Neural progenitor cell (in vitro differentiated cells): ENCODE measurements around the gene NDUFB4. TPM values are rescaled to one million over a fixed set of nuclear protein-coding genes. Genes with fewer than 3 reads are reported as not detected.

Source experiments
- DNase-seq: peaks from one replicate; pipeline ENCODE4 v3.0.0-alpha.2; 2016; ENCODE audit warnings: low spot score
- H2AFZ ChIP-seq: fragments of 200-600 bp; sonication (generic); replicated peaks from 2 replicates; pipeline ENCODE4 v1.6.1; 2016; ENCODE audit warnings: antibody characterized with exemption
- H3F3A ChIP-seq: fragments of 200-600 bp; sonication (generic); 2 replicates; pipeline ENCODE4 v1.6.1; 2016; ENCODE audit warnings: antibody characterized with exemption, low read depth
- H3K27ac ChIP-seq: fragments of 200-600 bp; sonication (generic); 2 replicates; pipeline ENCODE4 v1.5.1; 2016; ENCODE audit warnings: mild to moderate bottlenecking
- H3K27me3 ChIP-seq: fragments of 200-600 bp; sonication (generic); 2 replicates; pipeline ENCODE4 v1.6.1; 2016; ENCODE audit warnings: mild to moderate bottlenecking, moderate library complexity
- H3K36me3 ChIP-seq: fragments of 200-600 bp; sonication (generic); 2 replicates; pipeline ENCODE4 v1.5.1; 2016
- H3K4me1 ChIP-seq: fragments of 200-600 bp; sonication (generic); 2 replicates; pipeline ENCODE4 v1.6.1; 2016; ENCODE audit warnings: mixed run types
- H3K4me2 ChIP-seq: fragments of 200-600 bp; sonication (generic); 2 replicates; pipeline ENCODE4 v1.6.1; 2016
- H3K4me3 ChIP-seq: fragments of 200-600 bp; sonication (generic); 2 replicates; pipeline ENCODE4 v1.5.1; 2016
- H3K79me2 ChIP-seq: fragments of 200-600 bp; sonication (generic); 2 replicates; pipeline ENCODE4 v1.6.1; 2016; ENCODE audit warnings: low read depth
- H3K9ac ChIP-seq: fragments of 200-600 bp; sonication (generic); 2 replicates; pipeline ENCODE4 v1.6.1; 2016
- H3K9me3 ChIP-seq: fragments of 200-600 bp; sonication (generic); 2 replicates; pipeline ENCODE4 v1.5.1; 2016; ENCODE audit warnings: low read depth
- H4K20me1 ChIP-seq: fragments of 200-600 bp; sonication (generic); 2 replicates; pipeline ENCODE4 v1.6.1; 2016; ENCODE audit warnings: low read depth
- H3K27ac Mint-ChIP-seq: 3 replicates; pipeline ENCODE4 v1.8.0; 2021; ENCODE audit warnings: mixed read lengths
- H3K27me3 Mint-ChIP-seq: 2 replicates; pipeline ENCODE4 v1.8.0; 2022; ENCODE audit warnings: low read depth, mild to moderate bottlenecking, inconsistent platforms, moderate library complexity, mixed read lengths; ENCODE audit not compliant: insufficient read depth
- H3K36me3 Mint-ChIP-seq: 3 replicates; pipeline ENCODE4 v1.8.0; 2021; ENCODE audit warnings: mixed read lengths
- H3K4me1 Mint-ChIP-seq: 3 replicates; pipeline ENCODE4 v1.8.0; 2021; ENCODE audit warnings: mixed read lengths
- H3K4me3 Mint-ChIP-seq: 3 replicates; pipeline ENCODE4 v1.8.0; 2021; ENCODE audit warnings: mild to moderate bottlenecking, moderate library complexity, mixed read lengths
- H3K9me3 Mint-ChIP-seq: 3 replicates; pipeline ENCODE4 v1.8.0; 2020; ENCODE audit warnings: mixed read lengths
- EZH2 ChIP-seq: fragments of 200-600 bp; sonication (generic); IDR thresholded peaks from 2 replicates; pipeline ENCODE4 v1.6.1; 2017; ENCODE audit warnings: antibody characterized with exemption, mild to moderate bottlenecking, moderate library complexity
- EZH2phosphoT487 ChIP-seq: fragments of 200-600 bp; sonication (generic); IDR thresholded peaks from 2 replicates; pipeline ENCODE4 v1.6.1; 2017; ENCODE audit warnings: antibody characterized with exemption
- total RNA-seq: library from RNA; depleted of rRNA; stranded (reverse); fragments of >200 nt; gene quantifications from 2 replicates; pipeline ENCODE4 v1.2.3, GENCODE V29; 2015; ENCODE audit warnings: low replicate concordance
- TF ChIP-seq, protein P1 (sequence below): fragments of 200-600 bp; sonication (generic); IDR thresholded peaks from 2 replicates; pipeline ENCODE4 v1.5.1; 2017; ENCODE audit warnings: antibody characterized with exemption, mild to moderate bottlenecking

NDUFB4 gene
- total RNA-seq, 1 donor from 2014 or later = 132 TPM

DNA sequence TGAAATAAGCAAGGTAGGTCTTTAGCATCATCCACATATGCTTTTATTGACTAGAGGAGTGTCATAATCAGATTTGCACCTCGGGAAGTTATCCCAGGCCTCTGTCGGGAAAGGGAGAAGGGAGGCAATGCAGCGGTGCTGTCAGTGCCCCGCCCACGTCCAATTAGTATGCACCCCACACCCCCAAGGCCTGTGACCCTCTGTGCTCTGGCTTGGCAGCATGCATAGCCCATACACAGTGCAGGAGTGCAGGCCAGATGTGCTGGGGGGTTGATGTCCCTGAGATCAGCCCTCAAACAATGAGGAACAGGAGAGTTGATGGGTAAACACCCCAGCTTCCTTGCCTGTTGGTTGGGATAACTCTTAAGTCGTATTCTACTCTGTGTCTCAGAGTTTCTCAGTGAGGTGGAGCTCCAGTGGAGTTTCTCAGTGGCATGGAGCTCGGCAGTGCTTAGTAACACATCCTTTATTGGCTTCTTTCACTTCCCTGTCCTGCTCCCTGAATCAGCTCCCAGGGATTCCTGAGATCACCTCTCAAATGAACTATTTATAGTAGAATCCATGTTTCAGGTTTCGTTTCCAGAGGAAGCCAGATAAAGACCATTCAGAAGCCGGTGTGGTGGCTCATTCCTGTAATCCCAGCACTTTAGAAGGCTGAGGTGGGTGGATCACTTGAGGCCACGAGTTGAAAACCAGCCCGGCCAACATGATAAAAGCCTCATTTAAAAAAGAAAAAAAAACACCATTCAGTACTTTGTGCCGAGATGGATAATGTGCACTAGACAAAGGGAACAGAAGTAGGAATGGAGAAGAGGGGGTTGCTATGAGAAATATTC, 26.7 kb upstream of the NDUFB4 start:
- H4K20me1 ChIP-seq = no peaks in the 10 kb centered on the region
- DNase-seq = no peak
- Mint-ChIP-seq H3K27ac (peak overlapping the region; percentile 87), H3K4me3 (no peak overlapping the region), H3K36me3 (no peaks in the 10 kb centered on the region), H3K27me3 (peaks cover 4% of the 10 kb centered on the region), H3K9me3 (peaks cover 16% of the 10 kb centered on the region), H3K4me1 (peaks cover 38% of the 10 kb centered on the region)
- no peak overlapping the region for H3K9ac ChIP-seq
- H2AFZ ChIP-seq = peak overlapping the region; percentile 83
- peaks cover 21% of the 10 kb centered on the region for H3F3A ChIP-seq
- H3K4me1 ChIP-seq = peaks cover 24% of the 10 kb centered on the region
- H3K27me3 ChIP-seq = no peaks in the 10 kb centered on the region
- H3K27ac ChIP-seq = no peak overlapping the region
- no peak overlapping the region for H3K4me3 ChIP-seq
- H3K9me3 ChIP-seq = no peaks in the 10 kb centered on the region
- H3K79me2 ChIP-seq = no peaks in the 10 kb centered on the region
- H3K36me3 ChIP-seq = no peaks in the 10 kb centered on the region
- TF ChIP-seq, protein P1, sequence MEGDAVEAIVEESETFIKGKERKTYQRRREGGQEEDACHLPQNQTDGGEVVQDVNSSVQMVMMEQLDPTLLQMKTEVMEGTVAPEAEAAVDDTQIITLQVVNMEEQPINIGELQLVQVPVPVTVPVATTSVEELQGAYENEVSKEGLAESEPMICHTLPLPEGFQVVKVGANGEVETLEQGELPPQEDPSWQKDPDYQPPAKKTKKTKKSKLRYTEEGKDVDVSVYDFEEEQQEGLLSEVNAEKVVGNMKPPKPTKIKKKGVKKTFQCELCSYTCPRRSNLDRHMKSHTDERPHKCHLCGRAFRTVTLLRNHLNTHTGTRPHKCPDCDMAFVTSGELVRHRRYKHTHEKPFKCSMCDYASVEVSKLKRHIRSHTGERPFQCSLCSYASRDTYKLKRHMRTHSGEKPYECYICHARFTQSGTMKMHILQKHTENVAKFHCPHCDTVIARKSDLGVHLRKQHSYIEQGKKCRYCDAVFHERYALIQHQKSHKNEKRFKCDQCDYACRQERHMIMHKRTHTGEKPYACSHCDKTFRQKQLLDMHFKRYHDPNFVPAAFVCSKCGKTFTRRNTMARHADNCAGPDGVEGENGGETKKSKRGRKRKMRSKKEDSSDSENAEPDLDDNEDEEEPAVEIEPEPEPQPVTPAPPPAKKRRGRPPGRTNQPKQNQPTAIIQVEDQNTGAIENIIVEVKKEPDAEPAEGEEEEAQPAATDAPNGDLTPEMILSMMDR = no peak
- TF ChIP-seq EZH2phosphoT487 = no peak
- TF ChIP-seq EZH2 = no peak
- no peak overlapping the region for H3K4me2 ChIP-seq

DNA sequence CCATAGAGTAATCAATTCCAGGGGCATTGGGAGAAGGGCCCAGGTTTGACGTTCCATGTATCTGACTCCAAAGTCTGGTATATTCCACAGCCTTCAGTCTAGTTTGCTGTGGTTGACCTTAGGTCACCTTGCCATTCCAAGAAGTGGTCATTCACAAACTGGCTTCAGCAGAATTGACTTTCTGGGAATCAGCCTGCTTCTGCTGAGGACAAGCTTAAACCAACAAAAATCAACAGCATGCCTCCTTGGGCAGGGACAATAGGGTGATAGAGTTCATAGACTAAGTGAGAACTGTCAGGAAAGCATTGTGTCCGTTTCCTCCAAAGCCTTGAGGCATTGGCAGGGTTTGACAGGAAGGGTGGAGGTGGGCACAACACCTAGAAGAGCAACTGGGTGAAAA, 24.1 kb upstream of the NDUFB4 start:
- Mint-ChIP-seq H3K27ac (no peak overlapping the region), H3K4me3 (peak overlapping the region; percentile 41), H3K4me1 (peaks cover 28% of the 10 kb centered on the region)

DNA sequence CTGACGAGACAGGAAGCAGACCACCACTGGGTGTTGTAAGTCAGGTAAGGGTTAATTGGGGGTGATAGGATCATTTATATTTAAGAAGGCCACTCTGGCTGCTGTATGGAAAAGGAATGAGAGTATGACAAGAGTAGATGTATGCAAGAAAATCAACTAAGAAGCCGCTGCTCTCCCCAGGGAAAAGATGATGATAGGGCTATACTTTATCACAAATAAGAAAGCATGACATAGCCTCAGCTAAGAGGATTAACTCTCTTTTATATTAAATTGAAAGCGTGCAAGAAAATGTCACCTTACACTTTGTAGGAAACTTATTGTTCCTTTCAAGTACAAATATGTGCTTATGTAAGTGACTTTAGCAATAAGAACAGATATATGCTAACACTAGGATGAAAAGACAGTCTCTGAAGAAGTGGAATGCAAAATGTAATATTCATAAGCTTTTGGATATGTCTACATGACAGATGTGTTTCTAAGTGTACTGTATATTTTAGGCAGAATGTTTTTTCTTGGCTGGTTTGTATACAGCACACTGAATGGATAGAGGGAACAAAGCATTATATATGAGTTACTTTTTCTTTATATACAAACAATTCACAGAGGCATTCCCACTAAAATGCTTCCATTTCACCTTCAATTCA, 8.7 kb upstream of the NDUFB4 start:
- Mint-ChIP-seq H3K4me3 (no peak overlapping the region), H3K27ac (no peak overlapping the region), H3K36me3 (no peaks in the 10 kb centered on the region), H3K9me3 (peaks cover 2% of the 10 kb centered on the region), H3K4me1 (peaks cover 9% of the 10 kb centered on the region), H3K27me3 (peaks cover 2% of the 10 kb centered on the region)
- H3K79me2 ChIP-seq = no peaks in the 10 kb centered on the region
- H3F3A ChIP-seq = no peaks in the 10 kb centered on the region
- H3K27me3 ChIP-seq = no peaks in the 10 kb centered on the region
- H3K9me3 ChIP-seq = no peaks in the 10 kb centered on the region
- no peak overlapping the region for H3K4me3 ChIP-seq
- no peak overlapping the region for H2AFZ ChIP-seq
- no peaks in the 10 kb centered on the region for H3K36me3 ChIP-seq
- no peak overlapping the region for H3K27ac ChIP-seq
- TF ChIP-seq EZH2 (no peak), EZH2phosphoT487 (no peak)
- TF ChIP-seq, protein P1 = no peak
- DNase-seq = no peak
- no peak overlapping the region for H3K9ac ChIP-seq
- H3K4me2 ChIP-seq = no peak overlapping the region
- H4K20me1 ChIP-seq = no peaks in the 10 kb centered on the region
- H3K4me1 ChIP-seq = no peaks in the 10 kb centered on the region

More for the DNA sequence above, 24.1 kb upstream of the NDUFB4 start:
- Mint-ChIP-seq H3K36me3 (no peaks in the 10 kb centered on the region), H3K9me3 (peaks cover 16% of the 10 kb centered on the region), H3K27me3 (peaks cover 4% of the 10 kb centered on the region)
- Histone ChIP-seq H3K36me3 (no peaks in the 10 kb centered on the region), H3K4me1 (peaks cover 19% of the 10 kb centered on the region), H2AFZ (no peak overlapping the region), H3K4me3 (no peak overlapping the region), H4K20me1 (no peaks in the 10 kb centered on the region), H3K27ac (no peak overlapping the region), H3K27me3 (no peaks in the 10 kb centered on the region), H3K9me3 (no peaks in the 10 kb centered on the region), H3K9ac (no peak overlapping the region), H3F3A (peaks cover 14% of the 10 kb centered on the region), H3K79me2 (no peaks in the 10 kb centered on the region), H3K4me2 (no peak overlapping the region)
- TF ChIP-seq, protein P1 = no peak
- TF ChIP-seq EZH2 (no peak), EZH2phosphoT487 (no peak)
- DNase-seq = no peak
